LNCaP clone FGC (cell line): ENCODE results near the gene DLGAP1.
"Not testable (repeated sequence)": the region's sequence is repeated elsewhere in the genome, so short reads cannot be mapped to it uniquely, and the experiment has no call there.

Experiments used
- DNase-seq: peaks from one replicate; pipeline ENCODE4 v3.0.0-alpha.2; 2011; ENCODE audit warnings: low read depth
- H3K4me3 ChIP-seq: 2 replicates; pipeline ENCODE4 v1.5.1; 2011; ENCODE audit warnings: mild to moderate bottlenecking, low read depth, low read length, control low read depth
- TF ChIP-seq, protein P1 (sequence below): IDR thresholded peaks from 2 replicates; pipeline ENCODE4 v1.5.1; 2012; ENCODE audit warnings: mild to moderate bottlenecking; ENCODE audit not compliant: control insufficient read depth, insufficient read depth; ENCODE audit errors: extremely low read depth

DLGAP1 gene

DNA sequence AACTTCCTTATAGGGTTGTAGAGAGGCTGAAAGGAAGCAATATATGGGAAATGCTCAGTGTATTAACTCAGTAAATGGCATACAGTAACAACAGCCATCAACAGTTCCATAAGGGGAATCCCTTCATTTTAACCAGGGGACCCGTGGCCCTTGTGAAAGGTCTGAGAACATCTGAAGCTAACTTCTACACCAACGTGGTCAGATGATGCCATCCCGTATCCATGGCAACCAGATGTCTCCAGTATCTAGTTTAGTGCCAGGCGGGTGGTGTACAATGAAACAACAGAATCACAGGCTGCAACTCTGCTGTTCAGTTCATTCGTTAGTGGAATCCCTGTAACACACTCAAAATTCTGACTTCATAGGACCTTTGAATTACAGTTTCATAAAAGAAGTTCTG is 842.8 kb downstream of the DLGAP1 start:
- no peak overlapping the region for H3K4me3 ChIP-seq
- DNase-seq, result no peak
- TF ChIP-seq, protein P1, sequence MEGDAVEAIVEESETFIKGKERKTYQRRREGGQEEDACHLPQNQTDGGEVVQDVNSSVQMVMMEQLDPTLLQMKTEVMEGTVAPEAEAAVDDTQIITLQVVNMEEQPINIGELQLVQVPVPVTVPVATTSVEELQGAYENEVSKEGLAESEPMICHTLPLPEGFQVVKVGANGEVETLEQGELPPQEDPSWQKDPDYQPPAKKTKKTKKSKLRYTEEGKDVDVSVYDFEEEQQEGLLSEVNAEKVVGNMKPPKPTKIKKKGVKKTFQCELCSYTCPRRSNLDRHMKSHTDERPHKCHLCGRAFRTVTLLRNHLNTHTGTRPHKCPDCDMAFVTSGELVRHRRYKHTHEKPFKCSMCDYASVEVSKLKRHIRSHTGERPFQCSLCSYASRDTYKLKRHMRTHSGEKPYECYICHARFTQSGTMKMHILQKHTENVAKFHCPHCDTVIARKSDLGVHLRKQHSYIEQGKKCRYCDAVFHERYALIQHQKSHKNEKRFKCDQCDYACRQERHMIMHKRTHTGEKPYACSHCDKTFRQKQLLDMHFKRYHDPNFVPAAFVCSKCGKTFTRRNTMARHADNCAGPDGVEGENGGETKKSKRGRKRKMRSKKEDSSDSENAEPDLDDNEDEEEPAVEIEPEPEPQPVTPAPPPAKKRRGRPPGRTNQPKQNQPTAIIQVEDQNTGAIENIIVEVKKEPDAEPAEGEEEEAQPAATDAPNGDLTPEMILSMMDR, result no peak

DNA sequence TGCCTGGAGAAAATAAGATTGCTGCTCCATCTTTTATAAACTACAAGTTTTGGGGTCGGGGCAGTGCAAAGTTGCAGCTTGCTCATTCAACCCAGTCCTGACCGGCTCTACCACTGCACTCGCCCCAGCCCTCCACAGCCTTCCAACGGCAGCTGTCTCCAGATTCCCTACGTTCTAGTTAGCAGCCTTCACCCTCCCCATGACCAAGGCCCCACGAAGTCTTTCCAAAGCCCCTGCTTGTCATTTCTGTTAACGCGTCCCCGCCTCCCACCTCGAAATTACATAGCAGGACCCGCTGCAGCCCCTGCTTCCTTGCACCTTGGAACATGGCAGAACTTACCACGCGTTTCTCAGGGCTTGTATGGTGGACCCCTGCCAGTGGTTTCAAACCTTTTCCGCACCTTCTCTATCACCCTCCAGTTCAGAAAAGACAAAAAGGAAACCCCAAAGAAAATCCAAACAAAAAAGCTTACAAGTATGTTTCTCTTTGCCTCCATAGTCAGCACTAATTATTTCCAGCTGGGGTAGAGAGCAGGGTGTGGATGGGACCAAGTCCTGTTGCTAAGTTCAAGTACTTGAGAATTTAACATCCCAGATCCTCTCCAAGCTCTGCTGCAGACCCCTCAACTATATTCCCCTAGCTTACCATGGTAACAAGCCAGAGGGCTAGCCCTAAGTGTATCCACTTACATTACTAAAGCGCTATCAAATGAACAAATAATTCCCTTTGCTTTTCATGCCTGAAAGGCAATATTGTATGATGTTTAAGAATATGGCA is 843.6 kb downstream of the DLGAP1 start:
- DNase-seq, result no peak
- H3K4me3 ChIP-seq, result no peak overlapping the region
- TF ChIP-seq, protein P1, result no peak

DNA sequence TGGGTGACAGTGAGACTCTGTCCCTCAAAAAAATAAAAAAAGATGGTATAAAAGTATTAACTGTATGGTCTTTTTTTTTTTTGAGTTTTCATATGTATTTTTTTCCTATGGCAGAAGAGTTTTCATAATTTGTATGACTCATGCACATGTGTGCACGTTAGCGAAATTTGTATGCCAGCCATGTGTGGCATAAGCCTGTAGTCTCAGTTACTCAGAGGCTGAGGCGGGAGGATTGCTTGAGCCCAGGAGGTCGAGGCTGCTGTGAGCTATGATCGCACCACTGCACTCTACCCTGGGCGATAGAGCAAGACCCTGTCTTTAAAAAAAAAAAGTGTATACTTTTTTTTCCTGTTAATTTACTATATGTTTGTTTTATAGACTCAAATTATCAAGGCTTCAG is 844.3 kb downstream of the DLGAP1 start:
- no peak for DNase-seq
- TF ChIP-seq, protein P1, result no peak
- no peak overlapping the region for H3K4me3 ChIP-seq

DNA sequence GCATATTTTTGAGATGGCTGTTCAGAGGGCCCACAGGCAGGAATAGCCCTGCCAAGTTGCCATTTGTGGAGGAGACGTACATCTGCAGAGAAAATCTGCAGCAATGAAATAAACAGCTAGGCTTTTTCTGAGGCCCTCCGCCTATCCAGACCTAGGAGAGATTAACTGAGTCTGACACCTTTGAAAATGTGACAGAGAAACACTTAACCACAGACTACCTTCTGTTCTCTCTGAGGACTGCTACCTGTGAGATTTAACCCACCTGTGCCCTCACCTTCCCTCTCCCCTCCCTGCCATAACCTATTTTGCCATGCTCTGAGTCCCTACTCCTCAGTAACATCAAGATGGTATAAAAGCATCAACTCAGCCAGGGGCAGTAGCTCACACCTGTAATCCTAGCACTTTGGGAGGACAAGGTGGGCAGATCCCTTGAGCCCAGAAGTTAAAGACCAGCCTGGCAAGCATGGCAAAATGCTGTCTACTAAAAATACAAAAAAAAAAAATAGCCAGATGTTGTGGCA is 844.9 kb downstream of the DLGAP1 start:
- no peak for DNase-seq
- TF ChIP-seq, protein P1, result no peak
- H3K4me3 ChIP-seq, result no peak overlapping the region

DNA sequence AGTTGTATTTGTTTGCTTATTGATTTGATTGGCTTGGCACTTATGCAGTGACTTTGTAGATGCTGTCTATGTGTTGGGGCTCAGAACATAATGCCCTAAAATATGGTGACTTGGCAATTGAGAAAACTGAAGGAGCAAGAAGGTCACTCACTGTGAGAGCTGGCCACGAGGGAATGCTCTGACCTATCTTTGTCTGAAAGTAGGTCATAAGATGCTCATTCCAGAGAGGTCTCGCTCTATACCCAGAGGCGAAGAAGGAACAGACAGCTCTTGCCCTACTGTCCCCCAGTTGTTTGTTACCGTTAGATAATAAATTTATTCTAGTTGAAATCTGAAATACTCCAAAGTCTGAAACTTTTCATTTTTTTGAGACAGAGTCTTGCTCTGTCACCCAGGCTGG is 846.6 kb downstream of the DLGAP1 start:
- H3K4me3 ChIP-seq, result no peak overlapping the region
- TF ChIP-seq, protein P1, result no peak
- no peak for DNase-seq

DNA sequence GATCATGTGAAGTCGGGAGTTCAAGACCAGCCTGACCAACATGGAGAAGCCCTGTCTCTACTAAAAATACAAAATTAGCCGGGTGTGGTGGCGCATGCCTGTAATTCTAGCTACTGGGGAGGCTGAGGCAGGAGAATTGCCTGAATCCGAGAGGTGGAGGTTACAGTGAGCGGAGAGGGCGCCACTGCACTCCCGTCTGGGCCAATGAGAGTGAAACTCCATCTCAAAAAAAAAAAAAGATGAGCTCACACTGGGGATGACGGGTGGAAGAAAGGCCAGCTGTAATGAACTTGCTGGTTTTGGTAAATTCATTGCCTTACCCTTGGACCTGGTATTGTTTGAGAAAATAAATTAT is 847.0 kb downstream of the DLGAP1 start:
- H3K4me3 ChIP-seq, DNase-seq: not testable (repeated sequence)

DNA sequence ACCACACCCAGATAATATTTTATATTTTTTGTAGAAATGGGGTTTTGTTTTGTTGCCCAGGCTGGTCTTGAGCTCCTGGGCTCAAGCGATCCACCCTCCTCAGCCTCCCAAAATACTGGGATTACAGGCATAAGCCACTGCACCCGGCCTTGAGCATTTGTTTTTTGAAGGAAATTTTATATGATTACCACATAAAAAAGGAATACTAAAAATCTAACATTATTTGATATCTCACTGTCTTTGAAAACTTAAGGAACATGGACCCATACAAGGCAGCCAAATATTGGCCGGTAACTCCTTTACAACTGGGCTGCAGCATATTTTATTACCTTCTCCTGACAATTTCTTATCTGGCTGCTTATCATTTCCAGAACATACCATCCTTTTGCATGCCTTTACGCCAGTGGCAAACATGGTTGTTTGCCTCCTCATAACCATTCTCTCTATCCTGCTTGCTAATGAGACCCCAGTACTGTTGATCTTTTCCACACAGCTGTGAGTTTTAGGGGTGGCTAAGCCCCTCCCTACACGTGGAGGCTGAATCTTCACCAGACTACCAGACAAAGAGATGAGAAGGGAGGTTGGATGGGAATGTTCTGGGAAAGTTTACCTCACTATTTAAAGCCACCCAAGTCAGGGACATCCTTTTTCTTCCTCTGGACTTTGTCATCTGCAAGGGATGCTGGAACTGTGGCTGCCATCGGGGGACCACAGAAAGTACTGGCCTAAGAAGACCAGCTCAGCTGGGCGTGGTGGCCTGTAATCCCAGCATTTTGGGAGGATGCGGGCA is 847.6 kb downstream of the DLGAP1 start:
- TF ChIP-seq, protein P1, result no peak
- no peak for DNase-seq
- no peak overlapping the region for H3K4me3 ChIP-seq

DNA sequence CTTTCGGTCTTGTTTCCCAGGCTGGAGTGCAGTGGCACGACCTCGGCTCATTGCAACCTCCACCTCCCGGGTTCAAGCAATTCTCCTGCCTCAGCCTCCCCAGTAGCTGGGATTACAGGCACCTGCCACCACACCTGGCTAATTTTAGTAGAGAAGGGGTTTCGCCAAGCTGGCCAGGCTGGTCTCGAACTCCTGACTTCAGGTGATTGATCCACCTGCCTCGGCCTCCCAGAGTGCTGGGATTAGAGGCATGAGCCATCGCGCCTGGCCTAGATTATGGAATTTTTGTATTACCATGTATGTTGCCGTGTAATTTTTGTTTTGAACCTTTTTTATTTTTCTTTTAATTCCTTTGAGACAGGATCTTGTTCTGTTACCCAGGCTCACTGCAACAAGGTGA is 848.2 kb downstream of the DLGAP1 start:
- not testable (repeated sequence) for H3K4me3 ChIP-seq

More for the DNA sequence above, 848.2 kb downstream of the DLGAP1 start:
- DNase-seq, result not testable (repeated sequence)
